ENCODE results near the gene DLGAP1.

DNA sequence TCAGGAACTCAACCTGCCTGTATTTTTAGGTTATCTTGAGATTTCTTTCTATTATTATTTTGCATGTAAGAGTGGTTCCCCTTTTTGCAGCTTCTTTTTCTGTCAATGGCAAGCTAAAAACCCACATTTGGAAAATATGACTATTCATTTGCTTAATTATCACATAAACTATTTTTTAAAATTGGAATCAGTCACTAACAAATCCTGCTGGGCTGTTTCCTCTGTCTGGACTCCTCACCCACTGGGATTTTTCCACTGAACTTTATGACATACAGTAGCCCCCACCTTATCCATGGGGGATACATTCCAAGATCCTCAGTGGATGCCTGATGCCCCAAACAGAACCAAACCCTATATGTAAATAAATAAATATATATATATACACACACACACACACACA, 447.3 kb downstream of the DLGAP1 start:
- TF ChIP-seq CTCF (IDR thresholded peaks at IDR 0.05): no peak
- no peak for TF ChIP-seq RCOR1 (IDR thresholded peaks at IDR 0.05; ENCODE audit: low read length)
- TF ChIP-seq TAF1 (IDR thresholded peaks at IDR 0.05; ENCODE audit: borderline replicate concordance, low read depth, low read length): no peak
- TF ChIP-seq SMC3 (IDR thresholded peaks at IDR 0.05; ENCODE audit: low read depth, low read length): no peak
- TF ChIP-seq, protein P1, sequence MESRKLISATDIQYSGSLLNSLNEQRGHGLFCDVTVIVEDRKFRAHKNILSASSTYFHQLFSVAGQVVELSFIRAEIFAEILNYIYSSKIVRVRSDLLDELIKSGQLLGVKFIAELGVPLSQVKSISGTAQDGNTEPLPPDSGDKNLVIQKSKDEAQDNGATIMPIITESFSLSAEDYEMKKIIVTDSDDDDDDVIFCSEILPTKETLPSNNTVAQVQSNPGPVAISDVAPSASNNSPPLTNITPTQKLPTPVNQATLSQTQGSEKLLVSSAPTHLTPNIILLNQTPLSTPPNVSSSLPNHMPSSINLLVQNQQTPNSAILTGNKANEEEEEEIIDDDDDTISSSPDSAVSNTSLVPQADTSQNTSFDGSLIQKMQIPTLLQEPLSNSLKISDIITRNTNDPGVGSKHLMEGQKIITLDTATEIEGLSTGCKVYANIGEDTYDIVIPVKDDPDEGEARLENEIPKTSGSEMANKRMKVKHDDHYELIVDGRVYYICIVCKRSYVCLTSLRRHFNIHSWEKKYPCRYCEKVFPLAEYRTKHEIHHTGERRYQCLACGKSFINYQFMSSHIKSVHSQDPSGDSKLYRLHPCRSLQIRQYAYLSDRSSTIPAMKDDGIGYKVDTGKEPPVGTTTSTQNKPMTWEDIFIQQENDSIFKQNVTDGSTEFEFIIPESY (IDR thresholded peaks at IDR 0.05; ENCODE audit: borderline replicate concordance, low read depth): no peak
- no peak for TF ChIP-seq EZH2phosphoT487 (IDR thresholded peaks at IDR 0.05; ENCODE audit: borderline replicate concordance, low read depth)
- no peak for TF ChIP-seq REST (IDR thresholded peaks at IDR 0.05; ENCODE audit: low read depth, low read length)
- TF ChIP-seq NFIC (IDR thresholded peaks at IDR 0.05; ENCODE audit: borderline replicate concordance): no peak
- TF ChIP-seq PBX3 (IDR thresholded peaks at IDR 0.05): no peak
- TF ChIP-seq, protein P2, sequence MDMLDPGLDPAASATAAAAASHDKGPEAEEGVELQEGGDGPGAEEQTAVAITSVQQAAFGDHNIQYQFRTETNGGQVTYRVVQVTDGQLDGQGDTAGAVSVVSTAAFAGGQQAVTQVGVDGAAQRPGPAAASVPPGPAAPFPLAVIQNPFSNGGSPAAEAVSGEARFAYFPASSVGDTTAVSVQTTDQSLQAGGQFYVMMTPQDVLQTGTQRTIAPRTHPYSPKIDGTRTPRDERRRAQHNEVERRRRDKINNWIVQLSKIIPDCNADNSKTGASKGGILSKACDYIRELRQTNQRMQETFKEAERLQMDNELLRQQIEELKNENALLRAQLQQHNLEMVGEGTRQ (IDR thresholded peaks at IDR 0.05; ENCODE audit: borderline replicate concordance, low read depth, low read length): no peak
